Stimulated activated naive CD4-positive, alpha-beta T cell treated with Interleukin-2 at 50 U/mL for 16 hours (primary cell): Measurements from ENCODE around the gene FPGS.

ENCODE experiments used
- DNase-seq: peaks from one replicate; lab custom pipeline; 2025; lab: John Stamatoyannopoulos, UW

The FPGS gene

DNA sequence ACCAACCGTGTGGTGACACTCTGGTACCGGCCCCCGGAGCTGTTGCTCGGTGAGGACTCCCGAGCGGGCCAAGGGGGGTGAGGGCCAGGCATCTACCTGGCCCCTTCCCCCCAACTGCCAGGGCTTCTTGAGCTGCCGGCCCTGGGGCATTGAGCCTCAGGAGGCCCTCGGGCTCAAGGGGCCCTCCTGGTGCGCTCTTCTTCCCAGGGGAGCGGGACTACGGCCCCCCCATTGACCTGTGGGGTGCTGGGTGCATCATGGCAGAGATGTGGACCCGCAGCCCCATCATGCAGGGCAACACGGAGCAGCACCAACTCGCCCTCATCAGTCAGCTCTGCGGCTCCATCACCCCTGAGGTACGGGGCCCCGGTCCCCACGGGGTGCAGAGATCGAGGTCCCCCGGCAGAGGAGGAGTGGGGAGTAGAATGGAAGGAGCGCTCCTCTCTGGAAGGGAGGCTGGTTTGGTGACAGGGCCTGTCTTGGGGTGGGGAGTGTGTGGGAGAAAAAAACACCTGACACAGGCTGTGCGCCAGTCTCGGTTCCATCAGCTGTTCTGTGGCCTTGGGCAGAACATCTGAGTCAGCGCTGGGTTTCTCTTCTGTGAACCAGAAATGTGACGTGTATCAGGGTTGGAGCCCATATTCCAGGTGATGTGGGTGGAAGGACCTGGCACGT lies 14.2 kb upstream of the FPGS start:
- peak; percentile 71 for DNase-seq

DNA sequence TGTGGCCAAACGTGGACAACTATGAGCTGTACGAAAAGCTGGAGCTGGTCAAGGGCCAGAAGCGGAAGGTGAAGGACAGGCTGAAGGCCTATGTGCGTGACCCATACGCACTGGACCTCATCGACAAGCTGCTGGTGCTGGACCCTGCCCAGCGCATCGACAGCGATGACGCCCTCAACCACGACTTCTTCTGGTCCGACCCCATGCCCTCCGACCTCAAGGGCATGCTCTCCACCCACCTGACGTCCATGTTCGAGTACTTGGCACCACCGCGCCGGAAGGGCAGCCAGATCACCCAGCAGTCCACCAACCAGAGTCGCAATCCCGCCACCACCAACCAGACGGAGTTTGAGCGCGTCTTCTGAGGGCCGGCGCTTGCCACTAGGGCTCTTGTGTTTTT lies 13.5 kb upstream of the FPGS start:
- DNase-seq = no peak

DNA sequence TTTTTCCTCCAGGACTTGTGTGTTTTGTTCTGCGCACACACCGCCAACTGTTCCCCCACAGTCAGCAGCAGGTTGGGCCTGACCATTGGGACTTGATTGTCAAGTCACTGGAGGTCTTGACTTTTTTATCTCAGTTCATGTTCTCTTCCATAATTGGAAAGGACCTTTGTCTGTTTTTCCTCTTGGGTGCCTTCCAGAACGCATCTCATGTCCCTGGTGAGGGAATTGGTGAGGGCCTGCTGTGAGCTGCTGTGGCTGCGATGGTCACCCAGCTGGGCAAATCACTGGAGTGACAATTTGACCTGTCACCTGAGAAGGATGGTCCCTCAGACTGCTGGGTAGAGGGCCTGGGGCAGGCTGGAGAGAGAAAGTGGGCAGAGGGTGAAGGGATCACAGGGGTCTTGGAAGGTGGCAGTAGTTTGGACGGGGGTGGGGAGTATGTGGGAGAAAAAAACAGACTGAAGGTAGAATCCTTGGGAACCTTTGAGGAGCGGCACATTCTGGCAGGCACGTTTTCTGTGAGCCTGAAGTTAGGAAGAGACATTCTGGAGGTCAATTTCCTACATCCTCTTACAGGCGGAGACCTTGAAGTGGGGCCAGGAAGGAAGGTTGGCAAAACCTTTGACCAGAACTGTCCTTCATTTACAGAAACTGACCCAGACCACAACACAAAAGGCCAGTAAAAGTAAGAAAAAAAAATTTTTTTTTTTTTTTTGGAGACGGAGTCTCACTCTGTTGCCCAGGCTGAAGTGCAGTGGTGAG lies 12.4 kb upstream of the FPGS start:
- DNase-seq = no peak

DNA sequence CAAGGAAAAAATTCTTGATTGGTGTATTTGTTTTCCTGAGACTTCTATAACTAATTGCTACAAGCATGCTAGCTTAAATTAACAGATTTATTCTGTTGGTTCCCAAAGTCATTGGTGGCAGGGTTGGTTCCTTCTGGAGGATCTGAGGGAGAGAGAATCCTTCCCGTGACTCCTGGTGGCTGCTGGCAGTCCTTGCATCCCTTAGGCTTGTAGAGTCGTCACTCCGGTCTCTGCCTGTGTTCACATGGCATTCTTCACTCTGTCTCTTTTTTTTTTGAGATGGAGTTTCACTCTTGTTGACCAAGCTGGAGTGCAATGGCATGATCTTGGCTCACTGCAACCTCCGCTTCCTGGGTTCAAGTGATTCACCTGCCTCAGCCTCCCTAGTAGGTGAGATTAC lies 11.6 kb upstream of the FPGS start:
- no peak for DNase-seq

DNA sequence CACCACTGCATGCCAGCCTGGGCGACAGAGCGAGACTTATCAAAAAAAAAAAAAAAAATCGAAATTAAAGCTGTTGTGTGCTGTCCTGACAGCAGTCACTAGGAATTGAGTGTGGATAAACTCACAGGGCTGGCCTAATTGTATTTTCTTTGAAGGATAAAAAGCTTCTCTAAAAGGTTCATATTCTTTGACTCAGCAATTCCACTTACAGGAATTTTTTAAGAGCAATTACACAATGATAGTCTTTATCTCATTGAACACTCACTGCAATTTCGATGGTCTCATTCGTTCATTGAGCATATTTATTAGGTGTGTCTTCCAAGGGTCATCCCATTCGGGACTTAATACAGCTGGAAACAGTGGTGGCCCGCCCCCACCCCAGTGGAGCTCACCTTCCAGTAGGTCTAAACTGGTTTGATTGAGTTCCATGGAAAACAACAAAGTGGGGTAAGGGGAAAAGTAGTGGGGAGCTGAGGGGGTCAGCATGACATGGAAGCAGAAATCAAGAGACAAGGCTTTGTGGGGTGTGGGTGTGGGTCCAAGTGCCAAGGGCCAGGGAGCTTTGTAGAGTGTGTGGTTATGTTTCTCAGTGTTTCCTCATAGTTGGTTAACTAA lies 10.2 kb upstream of the FPGS start:
- DNase-seq = no peak

DNA sequence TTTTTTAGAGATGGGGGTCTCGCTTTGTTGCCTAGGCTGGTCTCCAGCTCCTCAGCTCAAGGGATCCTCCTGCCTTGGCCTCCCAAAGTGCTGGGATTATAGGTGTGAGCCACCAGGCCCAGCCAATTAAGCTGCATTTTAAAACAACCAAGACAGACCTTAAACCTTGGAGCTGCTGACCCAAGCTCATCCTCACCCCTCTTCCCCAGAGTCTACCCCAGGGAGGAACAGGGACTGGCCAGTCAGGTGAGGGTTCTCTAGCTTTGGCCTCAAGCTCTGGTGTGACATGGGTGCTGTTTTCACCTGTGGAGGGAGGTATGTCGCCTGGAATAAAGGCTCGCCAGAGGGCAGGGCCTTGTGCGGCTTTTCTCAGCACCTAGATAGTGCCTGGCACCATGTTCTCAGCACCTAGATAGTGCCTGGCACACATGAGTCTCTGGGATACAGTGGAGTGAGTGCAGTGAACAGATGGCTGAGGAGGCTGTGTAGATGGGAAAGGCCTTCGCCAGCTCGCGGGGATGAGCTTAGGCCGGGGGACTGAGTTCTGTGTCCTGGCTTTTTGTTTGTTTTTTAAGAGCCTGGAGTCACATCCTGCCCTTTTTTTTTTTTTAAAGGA lies 9.5 kb upstream of the FPGS start:
- DNase-seq = no peak

DNA sequence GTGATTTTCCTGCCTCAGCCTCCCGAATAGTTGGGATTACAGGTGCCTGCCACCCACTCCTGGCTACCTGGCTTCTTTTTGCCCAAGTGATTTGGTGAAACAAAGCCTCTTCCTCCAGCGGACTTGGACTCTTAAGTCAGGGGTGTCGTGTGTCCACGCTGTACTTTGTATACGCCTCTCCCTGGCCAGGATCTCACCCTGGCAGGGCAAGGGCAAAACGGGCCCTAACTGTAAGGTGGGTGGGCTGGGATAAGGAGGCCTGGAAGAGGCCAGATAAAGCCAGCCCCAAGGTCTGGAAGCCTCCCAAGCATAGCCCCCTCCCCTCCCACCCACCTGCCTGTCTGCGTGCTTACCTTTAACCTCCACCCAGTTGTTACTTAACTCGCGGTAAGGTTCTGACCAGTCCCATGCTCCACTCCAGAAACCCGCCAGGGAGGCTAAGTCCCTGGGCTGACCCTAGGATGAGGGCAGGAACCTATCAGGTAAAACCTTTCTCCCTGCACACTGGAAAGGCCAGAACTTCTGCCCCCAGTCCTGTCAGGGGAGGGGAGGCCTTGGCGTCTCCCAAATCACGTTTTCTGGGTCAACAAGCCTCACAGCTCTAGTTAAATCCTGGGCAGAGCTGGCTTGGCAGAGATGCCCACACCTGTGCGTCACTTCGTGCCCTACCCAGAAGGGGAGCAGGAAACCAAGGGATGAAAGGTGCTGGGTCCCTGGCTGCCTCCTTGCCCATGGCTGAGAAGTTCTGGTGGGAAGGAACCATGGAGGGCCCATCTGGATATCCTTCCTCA lies 8.5 kb upstream of the FPGS start:
- DNase-seq = no peak

DNA sequence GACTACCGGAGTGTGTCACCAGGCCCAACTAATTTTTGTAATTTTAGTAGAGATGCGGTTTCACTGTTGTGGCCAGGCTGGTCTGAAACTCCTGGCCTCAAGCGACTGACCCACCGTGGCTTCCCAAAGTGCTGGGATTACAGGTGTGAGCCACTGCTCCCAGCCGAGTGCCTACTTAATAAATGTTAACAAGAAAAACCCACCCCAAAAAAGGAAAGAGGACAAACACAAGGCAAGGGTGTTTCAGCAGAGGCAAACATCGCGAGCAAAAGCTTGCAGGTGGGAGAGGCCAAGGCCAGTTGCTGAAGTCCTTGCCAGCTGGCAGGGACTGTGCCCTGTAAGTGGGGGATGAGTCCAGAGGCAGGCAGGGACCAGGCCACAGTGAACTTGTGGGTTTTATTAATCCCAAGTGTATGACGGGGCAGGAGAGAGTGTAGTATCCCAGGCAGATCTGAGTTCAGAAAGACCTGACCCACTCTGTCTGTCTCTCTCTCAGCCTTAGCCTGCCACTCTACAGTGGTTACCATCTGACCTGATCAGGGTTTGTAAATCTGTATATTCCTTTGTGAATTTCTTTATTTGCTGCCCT lies 6.4 kb upstream of the FPGS start:
- no peak for DNase-seq

DNA sequence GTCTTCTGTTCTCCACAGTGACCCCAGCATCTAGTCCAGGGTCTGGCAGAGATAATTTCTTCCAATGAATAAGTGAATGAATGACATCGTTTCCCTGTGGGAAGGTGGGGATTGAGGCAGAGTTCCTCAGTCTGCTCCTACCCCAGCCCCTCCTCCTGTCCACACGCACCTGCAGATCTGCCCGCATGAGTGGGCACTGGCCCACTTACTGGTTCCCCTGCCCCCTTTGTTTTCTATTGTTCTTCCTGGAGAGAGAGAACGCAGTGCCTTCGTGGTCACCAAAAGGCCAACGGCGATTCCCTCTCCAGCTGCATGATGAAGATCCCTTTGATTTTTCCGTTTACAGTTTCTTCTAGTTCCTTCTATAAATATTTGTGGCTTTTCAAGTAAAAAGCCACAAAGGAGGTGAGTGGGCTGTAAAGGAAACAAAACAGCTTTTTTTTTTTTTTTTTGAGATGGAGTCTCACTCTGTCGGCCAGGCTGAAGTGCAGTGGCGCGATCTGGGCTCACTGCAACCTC lies 5.8 kb upstream of the FPGS start:
- DNase-seq = no peak

DNA sequence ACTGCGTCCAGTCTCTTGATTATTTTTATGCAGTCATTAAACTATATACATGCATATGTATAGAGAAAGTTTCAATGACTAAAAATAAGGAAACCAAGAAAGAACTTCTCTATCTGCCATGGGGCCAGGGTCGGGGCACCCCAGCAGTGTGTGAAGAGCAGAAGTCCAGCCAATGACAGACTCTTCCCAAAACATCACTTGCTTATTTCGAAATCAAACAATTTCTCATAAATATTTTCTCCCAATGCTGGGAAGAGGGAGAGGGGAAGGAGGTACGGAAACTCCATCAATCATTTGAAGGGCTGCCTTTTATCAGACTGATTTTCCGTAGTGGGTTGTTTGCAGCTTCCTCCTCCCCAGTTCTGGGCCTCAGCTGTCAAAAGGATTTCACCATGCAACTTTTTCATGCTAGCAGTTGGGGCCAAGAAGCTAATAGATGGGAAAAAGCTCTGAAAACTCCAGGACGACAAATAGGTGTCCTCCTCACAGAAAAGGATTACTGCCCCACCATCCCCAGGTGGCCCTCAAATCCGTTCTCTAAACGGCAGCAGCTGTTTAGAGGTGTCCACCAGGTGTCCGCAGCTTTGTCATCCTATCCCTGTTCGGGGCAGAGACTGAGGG lies 617 bp upstream of the FPGS start:
- no peak for DNase-seq

DNA sequence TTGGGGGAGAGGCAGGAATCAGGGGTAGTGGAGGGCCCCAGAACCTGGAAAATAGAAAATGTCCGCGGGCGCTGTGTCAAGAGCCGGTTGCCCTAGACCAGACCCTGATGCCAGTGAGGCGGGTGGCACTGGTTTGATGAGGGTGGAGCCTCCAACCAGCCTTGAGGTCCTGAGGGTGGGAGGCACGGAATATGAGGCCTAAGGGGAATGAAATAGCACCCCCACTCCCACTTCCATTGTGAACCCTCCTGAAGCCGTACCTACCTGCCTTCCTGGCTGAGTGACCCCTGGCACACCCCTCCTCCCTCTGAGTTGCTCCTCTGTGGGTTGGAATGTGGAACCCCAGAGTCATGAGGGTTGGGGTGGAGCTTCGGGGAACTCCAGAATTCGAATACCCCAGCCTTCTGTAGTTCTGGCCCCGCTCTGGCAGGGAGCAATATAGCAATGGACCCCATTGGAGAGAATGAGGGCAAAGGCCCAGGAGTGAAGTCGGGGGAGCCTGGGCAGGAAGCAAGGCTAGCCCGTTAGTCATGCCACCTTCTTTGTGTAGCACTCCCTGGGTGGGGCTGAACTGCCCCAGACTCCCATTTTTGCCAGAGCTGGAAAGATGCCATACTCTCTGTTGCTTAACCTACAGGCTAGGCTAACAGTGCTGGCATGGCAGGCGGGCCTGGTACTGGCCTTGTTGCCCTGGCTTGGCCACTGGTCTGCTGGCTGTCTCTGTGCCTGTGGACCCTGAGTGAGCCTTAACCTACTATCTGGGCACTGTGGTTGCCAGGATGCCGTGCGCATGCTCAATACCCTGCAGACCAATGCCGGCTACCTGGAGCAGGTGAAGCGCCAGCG lies 1.0 kb downstream of the FPGS start:
- no peak for DNase-seq

DNA sequence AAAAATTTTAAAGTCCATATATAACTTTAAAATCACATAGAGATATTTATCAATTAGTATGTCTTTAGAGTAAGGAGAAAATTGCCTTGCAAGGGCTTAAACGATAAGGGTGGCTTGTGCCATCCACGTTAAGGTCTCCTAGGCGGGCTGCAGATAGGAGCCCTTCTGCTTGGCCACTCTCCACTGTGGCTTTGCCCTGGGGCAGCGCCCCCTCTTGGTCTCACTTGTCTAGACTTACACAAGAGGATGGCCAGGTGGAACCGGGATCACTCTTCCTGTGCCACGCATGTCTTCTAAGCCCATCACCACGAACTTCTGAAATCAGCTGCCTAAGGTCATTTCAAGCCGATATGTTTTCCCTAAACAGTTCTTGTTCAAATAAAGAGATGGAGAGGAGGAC lies 2.9 kb downstream of the FPGS start:
- DNase-seq = no peak

DNA sequence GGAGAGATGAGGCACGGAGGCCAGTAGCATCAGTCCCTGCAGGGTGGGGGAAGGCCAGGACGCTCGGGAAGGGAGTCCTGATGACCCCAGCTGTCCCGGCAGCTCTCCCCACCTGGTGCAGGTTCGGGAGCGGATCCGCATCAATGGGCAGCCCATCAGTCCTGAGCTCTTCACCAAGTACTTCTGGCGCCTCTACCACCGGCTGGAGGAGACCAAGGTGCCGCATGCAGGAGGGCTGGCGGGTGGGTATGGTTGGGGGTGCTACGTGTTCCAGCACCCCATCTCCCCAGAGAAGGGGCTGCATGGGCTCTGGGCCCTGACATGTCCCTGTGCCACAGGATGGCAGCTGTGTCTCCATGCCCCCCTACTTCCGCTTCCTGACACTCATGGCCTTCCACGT lies 4.2 kb downstream of the FPGS start:
- no peak for DNase-seq

DNA sequence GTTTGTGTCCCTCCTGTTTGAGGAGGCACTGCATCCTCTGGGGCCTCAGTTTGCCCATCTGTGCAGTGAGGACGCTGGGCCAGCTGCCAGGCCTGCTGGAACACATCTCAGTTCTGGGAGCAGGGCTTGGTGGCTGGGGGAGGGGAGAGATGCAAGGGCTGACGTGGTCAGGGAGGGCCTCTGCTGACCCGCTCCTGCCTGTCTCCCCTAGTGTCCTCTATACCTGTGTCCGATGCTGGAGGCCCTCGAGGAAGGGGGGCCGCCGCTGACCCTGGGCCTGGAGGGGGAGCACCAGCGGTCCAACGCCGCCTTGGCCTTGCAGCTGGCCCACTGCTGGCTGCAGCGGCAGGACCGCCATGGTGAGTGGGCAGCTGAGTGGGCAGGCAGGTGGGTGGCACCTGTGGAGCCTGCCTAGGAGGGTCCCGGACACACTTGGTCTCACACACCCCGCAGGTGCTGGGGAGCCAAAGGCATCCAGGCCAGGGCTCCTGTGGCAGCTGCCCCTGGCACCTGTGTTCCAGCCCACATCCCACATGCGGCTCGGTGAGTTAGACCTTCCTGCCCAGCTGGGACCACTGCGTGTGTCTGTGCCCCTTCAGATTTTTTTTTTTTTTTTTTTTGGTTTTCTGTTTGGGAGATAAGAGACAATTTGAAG lies 5.8 kb downstream of the FPGS start:
- DNase-seq = no peak

DNA sequence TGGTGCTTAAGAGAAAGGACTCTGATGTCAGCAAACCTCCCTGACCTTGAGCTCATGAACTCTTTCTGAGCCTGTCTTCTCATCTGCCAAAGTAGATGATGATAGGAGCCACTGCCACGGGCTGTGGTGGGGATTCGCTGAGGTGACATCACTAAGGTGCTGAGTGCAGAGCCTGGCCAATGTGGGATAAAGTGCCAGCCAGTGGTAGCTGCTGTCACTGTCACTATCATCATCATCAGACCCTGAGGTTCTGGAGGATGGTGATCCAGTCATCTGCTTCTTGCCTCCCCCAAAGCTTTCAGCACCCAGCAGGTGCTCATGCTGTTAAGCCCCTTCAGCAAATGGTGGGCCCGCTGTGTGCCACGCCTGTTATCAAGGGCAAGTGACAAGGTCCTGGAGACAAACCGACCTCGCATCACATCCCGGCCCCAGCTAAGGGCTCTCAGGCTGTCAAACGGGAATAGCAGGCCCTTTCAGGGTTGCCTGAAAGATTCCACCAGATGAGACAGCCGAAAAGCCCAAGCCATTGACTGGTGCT lies 6.4 kb downstream of the FPGS start:
- no peak for DNase-seq

DNA sequence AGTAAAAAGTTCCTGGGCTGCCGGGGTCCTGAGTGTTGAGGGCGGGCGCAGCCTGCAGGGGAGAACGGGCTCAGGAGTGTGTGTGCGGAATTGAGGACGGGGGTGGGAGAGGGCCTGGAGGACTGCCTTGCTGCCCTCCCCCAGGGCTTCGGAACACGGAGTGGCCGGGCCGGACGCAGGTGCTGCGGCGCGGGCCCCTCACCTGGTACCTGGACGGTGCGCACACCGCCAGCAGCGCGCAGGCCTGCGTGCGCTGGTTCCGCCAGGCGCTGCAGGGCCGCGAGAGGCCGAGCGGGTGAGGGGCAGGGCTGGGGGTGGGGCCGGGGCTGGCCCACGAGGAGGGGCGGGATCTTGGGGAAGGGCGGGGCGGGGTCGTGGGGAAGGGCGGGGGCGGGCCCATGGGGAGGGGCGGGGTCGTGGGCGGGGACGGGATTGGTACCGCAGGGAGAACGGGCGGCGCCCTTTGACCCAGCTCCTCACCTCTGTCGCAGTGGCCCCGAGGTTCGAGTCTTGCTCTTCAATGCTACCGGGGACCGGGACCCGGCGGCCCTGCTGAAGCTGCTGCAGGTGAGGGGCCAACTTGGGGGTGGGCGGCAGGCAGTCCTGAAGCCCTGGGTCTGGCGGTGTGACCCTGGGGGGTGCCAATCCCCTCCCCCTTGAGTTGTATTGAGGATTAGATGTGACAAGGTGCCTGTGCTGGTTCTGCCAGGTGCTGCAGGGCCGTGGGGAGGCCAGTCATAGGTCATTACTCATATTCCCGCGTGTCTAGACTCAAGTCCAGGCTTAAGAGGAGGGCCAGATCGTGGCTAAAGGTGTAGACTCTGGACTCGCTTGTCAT lies 7.1 kb downstream of the FPGS start:
- DNase-seq = no peak

DNA sequence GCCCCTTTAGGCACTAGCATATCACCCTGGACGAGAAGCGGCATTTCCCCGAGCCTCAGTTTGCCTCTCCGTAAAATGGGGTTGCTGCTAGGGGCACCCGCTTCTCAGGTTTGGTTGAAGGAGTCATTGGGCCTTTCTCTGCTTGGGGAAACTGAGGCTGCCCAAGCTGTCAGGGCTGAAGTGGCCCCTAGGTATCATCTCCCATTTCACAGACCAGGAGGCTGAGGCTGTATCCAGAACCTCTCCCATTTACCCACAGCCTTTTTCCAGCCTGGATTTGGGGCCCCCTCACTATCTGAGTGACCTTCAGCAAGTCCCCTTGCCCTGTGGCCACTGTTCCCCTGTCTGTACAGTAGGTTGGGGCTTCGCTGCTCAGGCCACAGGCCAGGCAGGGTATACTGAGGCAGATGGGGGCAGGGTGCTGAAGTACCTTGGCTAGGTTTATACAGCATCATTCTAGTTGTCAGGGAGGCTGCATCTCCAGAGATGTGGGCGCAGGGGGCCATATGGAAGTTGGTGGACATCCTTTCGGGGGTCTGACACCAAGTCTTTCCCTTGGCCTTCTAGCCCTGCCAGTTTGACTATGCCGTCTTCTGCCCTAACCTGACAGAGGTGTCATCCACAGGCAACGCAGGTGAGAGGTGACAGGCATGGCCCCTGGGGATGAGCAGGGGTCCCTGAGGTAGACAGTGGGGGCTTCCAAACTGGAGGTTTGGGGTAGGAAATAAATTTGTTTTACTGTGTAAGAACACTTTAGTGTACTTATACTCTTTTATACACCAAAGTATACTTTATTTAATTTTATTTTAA lies 7.9 kb downstream of the FPGS start:
- DNase-seq = no peak

DNA sequence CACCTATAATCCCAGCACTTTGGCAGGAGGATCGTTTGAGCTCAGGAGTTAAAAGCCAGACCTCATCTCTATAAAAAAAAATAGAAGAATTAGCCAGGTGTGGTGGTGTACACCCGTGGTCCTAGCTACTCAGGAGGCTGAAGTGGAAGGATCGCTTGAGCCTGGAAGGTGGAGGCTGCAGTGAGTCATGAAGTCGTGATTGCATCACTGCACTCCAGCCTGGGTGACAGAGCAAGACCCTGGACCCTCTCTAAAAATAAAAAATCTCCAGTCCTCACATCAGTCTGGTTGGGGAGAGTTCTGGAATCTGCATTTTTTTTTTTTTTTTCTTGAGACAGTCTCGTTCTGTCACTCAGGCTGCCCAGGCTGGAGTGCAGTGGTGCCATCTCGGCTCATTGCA lies 9.3 kb downstream of the FPGS start:
- no peak for DNase-seq
